Mammary epithelial cell (primary cell): Measurements from ENCODE around the gene SCFD1.

Source experiments
- CTCF ChIP-seq, 2 donors: IDR thresholded peaks in 1 of 2; conservative IDR thresholded peaks in 1 of 2; 2 replicates each; pipeline ENCODE4 v1.5.1; 2011 to 2012; ENCODE audit warnings: inconsistent platforms in 2 of 2, low read length in 2 of 2, mild to moderate bottlenecking in 2 of 2, control low read depth in 1 of 2, low read depth in 1 of 2; ENCODE audit not compliant: insufficient read depth in 1 of 2; ENCODE audit errors: extremely low read depth in 1 of 2
- EZH2 ChIP-seq: IDR thresholded peaks from 2 replicates; pipeline ENCODE4 v1.6.1; 2012; ENCODE audit warnings: low read length, inconsistent platforms, borderline replicate concordance

DNA sequence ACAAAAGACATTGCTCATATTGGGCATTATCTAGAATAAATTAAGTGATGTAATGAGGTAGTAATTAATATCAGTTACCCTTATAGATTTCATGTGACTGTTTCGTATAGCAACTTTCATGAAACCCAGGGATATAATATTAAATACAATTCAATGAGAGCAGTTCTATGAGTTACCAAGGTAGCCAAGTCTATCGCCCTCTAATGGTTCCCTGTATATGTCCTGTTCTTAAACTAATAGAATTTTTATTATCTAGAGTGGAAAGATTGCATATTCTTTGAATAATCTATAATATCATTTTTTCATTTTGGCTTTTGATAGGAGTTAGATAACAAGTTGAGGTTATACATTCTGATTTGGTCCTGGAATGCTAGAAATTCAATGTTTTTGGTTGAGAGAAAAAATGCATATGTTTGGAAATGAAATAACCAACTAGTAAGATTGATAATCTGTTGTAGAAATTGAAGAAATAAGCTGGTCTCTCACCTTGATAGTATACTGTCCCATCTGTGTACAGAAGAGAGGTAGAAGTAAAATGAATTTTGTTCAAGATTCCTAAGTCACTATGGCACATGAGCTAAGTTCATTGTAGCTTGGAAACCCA is 59.7 kb downstream of the SCFD1 start:
- TF ChIP-seq CTCF (conservative IDR thresholded peaks at IDR 0.05 in 1 of 2, IDR thresholded peaks at IDR 0.05 in 1 of 2; ENCODE audit: extremely low read depth in 1 of 2, insufficient read depth in 1 of 2, low read depth in 1 of 2, low read length in 2 of 2) (peak; percentile 50 to 56), EZH2 (no peak)
